ENCODE measurements around the gene NAE1.
"Not testable (repeated sequence)": the region's sequence is repeated elsewhere in the genome, so short reads cannot be mapped to it uniquely, and the experiment has no call there.

The NAE1 gene

DNA sequence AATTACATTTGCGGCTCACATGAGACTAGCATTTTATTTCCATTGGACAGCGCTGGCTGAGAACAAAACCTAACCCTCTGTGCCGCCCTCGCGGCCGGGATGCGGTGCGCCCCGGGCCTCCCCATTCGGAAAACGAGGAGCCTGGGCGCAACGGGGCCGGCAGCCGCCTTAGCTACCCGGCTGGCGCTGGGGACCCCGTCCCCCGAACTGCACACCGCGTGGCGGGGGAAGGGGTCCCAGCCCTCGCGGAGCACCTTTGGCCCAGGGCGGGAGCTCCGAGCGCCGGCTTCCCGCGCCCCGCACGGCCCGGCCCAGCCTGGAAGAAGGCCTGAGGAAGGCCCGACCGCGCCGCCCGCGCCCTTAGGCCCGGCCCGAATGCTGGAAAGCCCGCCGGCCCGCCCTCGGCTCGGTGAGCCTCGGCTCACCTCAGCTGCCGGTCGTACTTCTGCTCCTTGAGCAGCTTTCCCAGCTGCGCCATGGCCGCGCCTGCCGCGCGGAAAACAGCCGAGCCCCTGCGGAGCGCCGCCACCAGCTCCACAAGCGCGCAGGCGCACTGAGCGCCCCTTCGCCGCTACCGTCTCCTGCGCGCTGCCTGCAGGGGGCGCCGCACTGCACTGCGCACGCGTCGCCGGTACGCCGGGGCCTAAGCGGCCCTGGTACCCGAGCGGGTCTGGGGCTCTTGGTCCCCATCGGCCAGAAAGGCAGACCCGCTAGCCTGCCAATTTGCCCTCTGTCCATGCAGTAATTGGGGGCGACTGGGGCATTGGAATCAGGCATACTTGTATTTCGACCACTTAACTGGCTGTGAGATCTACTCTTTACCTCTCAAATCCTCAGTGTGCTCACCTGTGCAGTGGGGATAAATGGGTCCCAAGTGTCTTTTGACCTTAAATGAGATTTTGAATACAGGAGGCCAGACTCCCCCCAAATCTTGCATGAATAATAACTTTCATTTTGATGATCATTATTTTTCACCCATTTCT, at the start of gene NAE1:
NAE1 (minus strand) TSS at position 555 of the 983 bp plus-strand sequence; CDS start at position 478, 77 bp downstream.
- peak; percentile 83 for DNase-seq

DNA sequence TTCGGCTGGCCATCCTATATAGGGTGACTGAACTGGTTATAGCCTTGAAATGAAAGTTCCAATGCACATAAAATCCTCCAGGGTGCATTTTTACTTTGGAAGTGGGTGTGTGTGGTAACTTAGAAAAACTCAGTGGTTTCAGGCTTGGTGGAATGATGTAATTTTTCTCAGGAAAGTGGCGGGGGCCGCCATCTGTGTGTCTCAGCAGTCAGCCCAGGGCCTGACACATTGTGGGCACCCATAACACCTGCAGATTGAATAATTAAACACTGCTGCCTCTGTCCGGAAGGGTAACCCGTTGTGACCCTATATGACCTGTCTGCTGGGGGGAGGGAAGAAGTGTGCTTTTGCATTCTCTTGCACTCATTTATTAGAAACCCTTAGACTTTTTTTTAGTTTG, 47.3 kb upstream of the NAE1 start:
- no peak for DNase-seq

DNA sequence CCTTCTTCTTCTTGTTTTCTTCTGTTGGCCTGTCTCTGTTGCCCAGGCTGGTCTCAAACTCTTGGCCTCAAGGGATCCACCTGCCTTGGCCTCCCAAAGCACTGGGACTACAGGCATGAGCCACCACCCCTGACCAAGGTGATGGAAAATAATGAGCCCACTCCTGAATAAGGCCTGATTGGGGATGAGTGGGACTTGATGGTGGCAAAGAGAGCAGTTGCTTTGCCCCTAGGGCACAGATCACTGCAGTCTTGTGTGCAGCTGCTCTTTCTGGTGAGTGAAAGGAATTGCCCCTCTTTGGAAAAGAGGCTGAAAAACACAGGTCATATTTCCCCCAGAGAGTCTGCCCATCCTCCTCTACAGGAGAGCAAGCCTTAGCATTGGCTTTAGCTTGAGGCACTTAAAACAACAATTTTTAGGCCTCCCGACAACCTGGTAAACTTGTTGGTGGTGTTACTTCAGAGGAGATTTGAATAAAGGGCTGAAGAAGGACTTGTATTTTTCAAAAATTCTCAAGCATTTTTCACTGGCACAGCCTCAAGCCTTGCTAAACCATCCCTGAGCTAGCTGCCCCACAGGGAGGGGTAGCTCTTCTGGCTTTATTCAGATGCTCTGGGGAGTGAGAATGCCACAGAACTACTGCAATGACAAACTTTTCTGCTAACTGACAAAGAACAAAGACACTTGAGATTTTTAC, 43.5 kb upstream of the NAE1 start:
- no peak for DNase-seq

DNA sequence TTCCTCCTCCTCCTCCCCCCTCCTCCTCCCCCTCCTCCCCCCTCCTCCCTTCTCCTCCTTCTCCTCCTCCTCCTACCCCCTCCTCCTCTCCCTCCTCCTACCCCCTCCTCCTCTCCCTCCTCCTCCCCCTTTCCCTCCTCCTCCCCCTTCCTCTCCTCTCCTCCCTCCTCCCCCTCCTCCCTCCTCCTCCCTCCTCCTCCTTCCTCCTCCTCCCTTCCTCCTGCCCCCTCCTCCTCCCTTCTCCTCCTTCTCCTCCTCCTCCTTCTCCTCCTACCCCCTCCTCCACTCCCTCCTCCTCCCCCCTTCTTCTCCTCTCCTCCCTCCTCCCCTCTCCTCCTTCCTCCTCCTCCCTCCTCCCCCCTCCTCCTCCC, 42.9 kb upstream of the NAE1 start:
- no peak for DNase-seq

DNA sequence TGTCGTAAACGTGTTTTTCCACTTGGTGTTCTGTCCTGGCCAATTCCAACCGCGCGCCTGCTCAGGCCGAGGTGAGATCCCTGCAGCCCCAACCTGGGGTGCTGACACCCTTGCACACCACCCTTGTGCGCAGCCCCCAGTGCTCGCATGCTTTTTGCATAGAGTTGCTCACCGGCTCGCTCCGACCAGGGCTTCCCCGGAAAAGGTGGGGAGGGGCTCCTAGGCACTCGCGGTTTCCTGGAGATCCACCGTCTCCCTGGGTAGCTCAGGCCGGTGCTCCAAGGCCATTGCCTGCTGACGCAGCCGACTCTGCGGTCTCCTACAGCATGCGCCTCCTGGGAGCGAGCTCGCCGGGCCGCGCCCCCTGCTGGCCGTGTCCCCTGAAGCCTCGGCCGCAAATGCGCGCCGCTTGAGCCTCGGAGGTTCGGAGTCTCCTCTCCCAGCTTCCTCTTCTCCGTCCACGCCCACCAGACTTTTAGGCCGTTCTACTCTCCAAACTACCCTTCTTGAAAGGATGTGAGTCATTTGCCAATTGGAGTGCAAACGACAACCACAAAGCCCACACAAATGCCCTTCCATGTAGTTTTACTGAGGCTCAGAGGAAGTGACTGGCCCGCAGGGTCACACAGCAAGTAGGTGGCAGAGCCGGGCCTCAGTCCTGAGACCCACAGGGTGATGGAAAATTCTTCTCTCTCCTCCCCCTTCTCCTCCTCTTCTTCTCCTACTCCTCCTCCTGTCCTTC, 42.3 kb upstream of the NAE1 start:
- DNase-seq: peak; percentile 52

DNA sequence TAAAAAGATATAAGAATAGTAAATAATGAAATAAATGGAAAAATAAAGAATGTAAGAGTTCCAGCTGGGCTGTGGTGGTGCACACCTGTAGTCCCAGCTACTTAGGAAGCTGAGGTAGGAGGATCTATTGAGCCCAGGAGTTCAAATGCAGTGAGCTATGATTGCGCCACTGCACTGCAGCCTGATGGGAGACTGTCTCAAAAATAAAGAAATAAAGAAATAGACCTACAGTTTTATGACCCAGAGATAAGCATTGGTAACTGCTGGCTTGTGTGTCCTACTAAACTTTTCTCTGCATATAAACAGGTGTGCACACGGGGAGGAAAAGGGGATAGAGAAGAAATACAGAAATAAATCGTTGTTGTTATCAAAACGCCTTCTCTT, 41.8 kb upstream of the NAE1 start:
- DNase-seq: no peak

DNA sequence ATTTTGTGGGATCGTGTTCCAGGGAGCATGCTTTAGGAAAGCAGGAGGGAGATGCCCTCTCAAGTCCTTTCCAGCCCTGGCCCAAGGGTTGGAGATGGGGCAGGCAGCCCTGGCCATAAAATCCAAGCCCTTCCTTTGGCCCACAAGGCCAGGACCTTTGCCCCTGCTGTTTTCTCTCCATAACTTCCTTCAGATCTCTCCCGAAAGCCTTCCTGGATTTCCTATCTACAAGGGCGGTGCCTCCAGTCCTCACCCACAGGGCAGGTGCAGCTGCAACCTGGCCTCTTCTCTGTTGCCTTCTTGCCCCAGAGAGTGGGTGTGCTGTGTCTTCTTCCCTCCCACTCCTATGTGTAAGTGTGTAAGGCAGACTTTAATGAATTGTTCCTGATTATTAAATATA, 41.1 kb upstream of the NAE1 start:
- DNase-seq: no peak

DNA sequence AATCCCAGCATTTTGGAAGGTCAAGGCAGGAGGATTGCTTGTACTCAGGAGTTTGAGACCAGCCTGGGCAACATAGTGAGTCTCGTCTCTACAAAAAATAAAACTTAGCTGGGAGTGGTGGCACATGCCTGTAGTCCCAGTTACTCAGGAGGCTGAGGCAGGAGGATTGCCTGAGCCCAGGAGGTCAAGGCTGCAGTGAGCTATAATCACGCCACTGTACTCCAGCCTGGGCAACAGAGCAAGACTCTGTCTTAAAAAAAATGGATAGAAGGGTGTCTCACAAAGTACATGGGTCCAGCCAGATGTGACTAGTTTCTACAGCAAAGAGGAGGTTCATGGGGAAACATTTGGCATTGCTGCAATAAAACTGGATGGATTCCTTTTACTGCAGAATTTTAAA, 40.6 kb upstream of the NAE1 start:
- DNase-seq: not testable (repeated sequence)

DNA sequence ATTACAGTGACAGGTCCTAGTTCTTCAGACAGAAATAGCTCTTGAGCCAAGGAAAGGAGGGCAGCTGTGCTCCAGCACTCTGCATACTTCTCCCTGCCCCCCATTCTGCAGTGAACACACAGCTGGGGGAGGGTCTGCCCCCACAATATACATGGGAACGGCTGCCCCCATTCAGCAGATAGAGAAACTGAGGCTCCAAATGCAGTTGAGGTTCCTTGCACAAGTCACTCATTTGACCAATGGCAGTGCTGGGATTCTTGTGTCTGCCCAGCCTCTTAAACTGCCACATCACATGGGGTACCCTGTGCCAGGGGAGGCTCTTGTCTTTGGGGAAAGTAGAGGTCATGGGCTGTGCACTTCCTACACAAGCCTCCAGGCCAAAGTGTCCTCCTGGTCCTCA, 38.6 kb upstream of the NAE1 start:
- DNase-seq: no peak

DNA sequence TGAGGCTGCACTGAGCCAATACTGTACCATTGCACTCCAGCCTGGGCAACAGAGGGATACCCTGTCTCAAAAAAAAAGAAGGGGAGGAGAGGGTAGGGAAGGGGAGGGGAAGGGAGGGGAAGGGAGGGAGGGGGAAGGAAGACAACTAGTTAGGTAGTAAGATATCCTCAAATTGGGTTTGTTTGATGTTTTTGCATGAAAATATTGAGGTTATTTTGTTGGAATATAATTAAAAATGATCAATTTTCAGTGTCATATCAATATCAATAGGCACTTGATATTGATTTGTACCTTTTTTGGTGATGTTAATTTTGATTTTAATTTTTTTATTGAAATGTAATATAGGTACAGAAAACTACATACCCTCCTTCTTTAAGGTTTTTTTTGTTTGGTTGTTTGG, 32.9 kb upstream of the NAE1 start:
- DNase-seq: no peak

DNA sequence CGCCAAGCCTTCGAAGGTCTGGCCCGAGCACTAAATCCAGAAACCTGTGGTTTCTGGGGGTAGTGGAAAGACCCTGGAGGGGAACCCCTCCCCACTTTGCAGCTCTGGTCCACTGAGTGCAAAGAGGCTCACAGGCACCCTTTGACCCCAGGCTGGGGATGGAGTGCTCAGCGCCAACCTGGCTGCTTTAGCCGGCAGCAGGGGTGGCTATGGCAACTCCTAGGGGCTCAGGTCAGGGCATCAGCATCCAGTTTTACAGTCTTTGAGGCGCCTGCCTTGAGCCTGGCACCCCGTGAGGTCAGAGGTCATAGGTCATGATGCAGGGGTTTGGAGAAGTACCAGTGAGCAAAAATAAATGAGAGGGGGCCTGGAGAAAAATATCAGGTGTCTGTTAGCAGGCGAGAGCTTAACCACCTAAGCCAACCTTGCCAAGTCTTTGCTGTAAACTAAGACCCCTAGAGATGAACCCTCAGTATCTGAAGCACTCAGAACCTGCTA, 31.3 kb upstream of the NAE1 start:
- DNase-seq: no peak

DNA sequence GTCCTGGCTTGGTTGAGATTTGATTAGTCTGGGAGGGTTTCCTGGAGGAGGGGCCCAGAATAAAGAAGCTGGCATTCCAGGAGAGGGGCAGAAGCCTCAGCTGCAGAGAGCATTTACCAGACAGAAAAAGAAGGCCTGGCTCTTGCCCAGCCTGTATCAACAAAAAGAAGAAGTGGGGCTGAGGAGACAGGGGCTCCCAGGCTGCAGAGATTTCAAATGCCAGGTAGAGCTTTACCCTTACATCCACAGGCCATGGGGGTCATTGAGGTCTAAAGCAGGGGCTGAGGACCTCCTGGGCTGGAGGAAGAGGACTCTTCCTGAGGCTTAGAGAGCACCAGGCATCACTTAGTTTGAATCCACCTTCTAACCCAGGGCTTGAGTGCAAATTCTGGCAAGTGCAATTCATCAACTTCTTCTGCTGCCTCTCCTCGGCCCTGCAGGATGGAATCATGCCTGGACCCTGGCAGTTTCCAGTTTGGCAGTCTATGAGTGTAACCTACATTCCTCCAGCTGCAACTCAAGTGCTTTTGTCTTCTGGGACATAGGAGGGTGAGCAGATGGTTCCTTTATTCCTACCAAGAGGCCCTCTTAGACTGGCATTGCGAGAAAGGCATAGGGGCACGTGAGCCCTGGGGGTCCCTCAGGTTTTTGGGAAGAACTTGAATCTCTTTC, 28.8 kb upstream of the NAE1 start:
- DNase-seq: no peak

DNA sequence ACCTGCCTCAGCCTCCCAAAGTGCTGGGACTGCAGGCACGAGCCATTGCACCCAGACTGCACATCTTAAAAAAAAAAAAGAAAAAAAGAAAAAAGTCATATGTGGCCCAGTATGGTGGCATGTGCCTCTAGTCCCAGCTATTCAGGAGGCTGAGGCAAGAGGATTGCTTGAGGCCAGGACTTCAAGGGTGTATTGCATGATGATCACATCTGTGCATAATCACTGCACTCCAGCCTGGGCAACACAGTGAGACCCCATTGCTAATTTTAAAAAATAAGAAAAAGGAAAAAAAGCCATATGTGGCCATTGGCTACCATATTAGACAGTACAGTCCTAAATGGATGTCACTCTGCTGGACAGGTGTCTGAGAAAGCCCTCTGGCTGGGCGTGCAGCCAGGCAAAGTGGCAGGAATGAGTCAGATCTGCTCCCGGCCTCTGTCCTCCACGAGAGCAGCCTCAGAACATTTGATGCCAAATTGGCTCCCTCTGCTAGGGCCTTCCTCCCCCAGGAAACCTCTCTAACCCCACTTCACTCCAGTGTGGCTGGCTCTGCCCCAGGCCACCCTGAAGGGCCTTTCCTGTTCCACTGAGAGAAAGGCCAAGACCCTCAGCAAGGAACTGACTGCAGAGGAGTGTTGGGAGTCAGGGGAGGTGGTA, 28.1 kb upstream of the NAE1 start:
- DNase-seq: no peak

DNA sequence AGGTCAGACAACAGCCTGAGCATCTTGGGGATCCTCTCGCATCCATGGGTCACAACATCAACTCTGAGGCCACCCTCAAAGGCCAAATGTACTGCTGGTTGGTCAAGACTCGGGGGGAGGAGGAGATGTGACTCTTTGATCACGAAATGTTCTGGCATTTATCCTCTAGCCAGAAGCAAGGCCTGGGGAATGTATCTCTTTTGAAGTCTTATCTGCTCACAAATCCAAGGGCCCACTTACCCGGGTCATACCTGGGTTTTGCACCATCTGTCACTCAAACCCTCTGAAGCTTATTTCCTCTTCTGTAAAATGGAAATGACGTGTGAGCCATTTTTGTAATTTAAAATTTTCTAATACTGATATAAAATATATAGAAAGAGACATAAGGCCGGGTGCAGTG, 26.7 kb upstream of the NAE1 start:
- DNase-seq: no peak

DNA sequence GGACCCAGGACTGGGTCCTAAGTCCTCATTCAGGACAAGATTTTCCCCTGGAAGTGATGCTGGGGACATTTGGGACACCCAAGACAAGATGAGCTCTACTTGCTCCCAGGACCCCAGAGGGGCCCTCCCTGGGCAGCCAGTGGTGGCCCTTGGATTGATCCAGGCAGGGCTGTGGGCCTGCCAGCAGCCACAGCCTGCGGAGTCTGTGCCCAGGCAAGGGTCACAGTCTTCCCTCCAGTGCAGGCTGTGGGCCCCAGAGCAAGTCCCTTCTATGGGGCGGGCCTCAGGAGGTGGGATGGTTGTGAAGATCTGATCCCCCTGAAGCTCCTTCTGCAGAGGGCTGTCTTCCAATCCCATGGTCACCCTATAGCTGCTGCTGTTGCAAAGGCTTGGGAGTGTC, 26.0 kb upstream of the NAE1 start:
- DNase-seq: no peak

DNA sequence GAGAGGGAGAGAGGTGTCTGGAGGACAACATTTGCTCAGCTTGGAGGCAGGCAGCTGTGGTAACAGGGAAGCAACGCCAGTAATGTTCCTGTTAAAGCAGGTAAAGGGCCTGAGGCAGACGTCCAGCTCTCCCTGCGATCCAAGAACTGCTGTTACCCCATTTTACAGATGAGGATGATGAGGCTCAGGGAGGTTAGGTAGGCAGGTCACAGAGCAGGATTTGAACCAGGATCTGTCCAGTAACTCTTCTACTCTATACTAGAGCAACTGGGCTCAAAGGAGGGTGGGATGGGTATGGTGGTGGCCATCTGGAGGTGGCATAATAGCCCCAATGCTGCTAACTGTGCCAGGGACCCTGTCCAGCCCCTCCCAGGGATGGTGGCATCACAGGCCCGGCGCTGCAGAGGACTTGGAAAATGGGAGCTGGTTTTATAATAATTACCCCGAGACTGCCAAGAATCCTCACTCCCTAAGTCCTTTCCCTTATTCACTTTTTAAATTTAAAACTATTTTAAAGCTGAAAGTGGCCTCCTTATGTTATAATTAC, 25.5 kb upstream of the NAE1 start:
- DNase-seq: no peak

DNA sequence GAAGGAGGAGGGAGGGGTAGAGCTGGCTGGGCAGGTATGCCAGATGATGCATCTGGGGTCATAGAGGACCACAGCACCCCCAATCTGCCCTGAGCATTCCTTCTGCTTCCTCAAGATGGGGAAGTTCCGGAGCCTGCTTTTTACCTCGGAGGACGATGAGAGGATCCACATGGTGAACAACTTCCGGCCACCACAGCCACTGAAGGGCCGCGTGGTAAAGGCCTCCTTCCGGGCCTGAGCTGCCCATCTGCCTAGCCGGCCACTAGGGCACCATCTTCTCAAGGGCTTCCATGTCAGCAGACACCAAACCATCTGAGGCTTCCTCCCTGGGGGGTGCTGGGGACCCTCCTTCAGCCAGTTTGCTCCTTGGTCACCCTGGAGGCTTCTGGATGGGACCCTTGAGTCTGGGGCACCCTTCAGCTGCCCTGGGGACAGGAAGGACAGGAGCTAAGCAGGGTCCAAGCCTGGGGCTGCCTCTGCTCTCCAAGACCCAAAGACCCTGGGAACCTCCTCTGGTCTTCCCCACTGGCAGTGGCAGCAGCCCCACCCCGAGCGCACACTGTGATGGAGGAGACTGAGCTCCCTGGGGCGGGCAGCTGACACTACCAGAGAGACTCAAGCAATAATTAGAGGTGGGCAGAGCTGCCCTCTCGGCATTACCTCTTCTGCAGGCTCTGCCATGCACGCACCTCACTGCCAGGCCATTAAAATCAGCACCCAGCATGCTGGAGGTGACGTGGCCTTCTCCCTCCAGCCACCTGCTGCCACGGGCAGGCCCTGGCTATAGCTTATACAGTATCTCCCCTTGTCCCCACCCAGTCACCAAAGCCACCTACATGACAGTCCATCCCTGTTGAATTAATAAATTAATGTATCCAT, 22.7 kb upstream of the NAE1 start:
- DNase-seq: no peak

DNA sequence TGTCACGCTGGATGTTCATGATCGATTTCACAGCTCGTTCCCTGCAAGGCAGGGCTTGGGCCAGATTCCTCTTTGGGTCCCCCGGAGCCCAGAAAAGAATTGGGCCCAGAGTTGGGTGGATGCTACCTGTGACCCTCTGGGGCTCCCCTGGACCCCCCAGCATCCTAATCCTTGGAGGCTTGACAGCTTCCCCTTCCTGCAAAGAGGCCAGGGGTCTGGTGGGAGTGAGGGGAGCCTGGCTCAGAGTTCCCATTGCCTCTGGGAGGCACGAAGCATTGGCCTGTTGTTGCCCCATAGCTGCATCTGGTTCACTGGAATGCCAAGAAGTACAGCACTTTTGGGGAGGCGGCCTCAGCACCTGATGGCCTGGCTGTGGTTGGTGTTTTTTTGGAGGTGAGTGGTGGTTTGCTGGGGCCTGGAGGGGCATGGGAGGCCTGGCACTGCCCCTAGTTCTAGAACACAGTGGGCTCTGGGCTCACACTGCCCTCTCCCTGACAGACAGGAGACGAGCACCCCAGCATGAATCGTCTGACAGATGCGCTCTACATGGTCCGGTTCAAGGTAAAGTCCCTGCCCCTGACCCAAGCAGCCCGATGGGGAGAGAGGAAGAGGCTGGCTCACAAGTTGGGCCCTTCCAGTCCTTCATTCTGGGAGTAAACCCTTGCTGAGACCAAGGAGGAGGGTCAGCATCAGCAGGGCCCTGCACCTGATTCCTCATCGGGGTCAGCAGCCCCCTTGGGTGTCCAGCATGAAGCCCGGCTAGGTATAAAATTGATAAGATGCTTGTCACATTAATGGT, 20.6 kb upstream of the NAE1 start:
- no peak for DNase-seq

DNA sequence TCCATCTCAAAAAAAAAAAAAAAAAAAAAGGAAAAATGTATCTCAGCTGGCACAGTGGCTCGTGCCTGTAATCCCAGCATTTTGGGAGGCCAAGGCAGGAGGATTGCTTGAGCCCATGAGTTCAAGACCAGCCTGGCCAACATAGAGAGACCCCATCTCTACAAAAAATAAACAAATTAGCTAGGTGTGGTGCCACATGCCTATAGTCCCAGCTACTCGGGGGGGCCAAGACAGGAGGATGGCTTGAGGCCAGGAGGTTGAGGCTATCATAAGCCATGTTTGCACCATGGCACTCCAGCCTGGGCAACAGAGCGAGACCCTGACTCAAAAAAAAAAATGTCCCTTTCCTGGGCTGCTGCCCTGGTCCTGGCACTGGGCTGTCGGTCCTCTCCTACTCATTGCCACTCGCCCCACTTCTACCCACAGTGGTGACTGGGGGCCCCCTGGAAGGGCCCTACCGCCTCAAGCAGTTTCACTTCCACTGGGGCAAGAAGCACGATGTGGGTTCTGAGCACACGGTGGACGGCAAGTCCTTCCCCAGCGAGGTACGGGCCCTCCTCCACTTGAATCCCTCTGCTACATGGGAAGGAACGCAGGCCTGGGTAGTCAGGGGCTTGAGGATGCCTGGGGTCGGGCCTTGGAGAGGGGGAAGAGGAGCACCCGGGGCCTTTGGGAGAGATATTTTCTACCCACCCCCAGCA, 19.5 kb upstream of the NAE1 start:
- DNase-seq: no peak
